T-helper 2 cell (primary cell): ENCODE measurements around the gene PLVAP.

ENCODE experiments used
- DNase-seq, 5 experiments: peaks; one replicate each; pipeline versions ENCODE4 v3.0.0 to v3.0.0-alpha.2; 2012 to 2022

The PLVAP gene

DNA sequence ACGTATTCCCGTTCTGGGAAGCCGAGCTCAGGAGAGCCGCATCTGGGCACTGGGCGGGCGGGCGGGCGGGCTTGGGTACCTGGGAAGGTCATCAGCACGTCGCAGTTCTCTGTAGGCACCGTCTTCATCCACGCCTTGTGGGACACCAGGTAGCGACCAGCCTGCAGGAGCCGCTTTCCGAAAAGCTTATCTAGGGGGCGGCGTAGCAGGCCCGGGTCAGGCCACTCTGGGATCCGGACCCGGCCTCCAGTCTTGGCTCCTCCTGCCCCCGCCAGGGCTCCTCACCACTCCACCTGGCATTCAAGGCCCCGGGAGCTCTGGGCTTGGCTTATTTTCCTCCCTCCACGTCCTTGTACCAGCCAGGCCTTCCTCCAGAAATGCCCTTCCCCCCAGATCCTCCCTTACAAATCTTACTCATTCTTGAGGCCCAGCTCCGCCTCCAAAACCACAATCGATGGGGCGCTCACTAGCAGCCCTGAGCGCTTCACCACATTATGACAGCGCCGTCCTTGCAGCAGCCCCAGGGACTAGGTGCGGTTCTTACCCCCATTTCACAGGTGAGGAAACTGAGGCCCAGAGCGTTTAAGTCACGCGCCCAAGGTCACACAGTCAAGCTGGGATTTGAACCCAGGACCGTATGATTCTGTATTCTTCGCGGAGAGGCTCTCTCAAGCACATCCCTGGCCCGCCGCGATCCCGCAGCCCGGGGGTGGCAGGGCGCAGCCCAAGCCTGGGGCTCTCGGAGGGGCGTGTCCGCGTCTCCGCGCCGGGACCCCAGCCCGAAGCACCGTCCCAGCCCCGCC is 43.3 kb downstream of the PLVAP start:
- DNase-seq, result peak in 4 of 5 experiments; percentile 41 to 95 (median 64)

DNA sequence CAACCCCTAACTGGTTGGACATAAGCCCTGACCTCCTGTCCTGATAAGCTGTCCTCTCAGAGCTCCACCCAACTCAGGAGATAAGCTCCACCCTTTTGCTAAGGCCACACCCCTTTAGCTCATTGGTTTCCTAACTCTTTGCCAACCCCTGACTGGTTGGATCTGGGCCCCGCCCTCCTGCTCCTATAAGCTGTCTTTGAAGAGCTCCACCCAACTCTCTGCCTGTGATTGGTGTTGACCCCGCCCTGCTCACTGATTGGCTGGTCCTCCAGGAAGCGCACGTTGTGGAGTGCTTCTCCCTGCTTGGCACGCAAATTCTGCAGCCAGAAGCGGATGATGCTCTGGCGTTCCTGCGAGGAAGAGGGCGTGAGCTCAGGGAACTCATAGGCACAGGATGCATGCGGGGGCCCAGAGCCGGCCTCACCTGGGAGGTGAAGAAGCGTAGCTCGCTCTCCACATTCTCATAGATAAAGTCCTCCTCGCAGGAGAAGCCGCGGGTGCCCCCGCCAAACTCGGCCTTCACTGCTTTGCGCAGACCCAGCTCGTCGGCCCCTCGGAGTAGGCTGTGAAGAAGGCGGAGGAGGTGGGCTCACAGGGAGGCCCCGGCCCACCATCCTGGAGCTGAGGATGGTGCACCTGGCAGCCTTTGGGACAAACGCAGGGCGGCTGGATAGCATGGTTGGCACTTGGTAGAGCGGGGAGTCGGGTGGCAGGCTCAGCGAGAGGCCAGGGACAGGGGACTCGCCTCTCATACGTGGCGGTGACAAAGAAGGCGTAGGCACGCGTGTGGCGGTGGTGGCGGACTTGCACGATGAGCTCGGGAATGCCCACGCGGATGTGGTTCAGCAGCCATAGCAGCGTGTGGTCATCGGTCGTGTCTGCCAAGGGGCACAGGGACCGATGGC is 44.2 kb downstream of the PLVAP start:
- DNase-seq, result peak in 3 of 5 experiments; percentile 15 to 82 (median 24)

DNA sequence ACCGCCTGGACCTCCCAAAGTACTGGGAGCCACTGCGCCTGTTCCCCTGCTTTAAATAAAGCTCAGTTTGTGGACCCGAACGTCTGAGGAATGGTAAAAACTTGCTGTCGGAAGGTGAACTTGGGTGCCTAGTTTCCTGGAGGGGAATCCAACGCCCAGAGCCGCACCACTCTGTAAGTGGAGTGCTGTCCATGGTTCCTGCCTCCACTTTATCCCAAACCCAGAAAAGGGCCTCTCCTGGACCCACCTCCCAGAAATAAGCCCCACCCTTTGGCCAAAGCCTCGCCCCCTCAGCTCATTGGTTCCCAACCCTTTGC is 44.8 kb downstream of the PLVAP start:
- DNase-seq, result no peak

DNA sequence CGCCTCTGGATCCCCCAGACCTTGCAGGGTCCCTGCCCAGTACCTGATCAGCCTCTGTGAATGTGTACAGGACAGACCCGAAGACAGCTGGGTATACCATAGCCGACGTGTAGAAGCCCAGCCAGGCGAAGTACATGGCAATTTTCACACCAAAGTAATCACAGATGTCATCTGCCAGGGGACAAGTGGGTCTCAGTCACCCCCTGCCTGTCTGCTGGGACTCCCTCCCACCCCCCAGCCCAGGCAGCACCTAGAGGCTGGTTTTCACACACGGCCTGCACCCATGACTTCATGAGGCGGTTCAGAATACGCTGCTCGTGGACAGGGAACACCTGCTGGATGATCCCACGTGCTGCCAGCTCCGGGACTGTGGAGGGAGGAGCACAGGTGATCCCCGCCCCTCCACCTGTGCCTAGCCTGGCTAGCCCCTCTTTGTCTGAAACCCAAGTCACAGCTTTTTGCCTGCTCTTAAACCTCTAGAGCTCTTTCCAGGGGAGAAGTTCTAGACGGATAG is 46.0 kb downstream of the PLVAP start:
- no peak for DNase-seq

DNA sequence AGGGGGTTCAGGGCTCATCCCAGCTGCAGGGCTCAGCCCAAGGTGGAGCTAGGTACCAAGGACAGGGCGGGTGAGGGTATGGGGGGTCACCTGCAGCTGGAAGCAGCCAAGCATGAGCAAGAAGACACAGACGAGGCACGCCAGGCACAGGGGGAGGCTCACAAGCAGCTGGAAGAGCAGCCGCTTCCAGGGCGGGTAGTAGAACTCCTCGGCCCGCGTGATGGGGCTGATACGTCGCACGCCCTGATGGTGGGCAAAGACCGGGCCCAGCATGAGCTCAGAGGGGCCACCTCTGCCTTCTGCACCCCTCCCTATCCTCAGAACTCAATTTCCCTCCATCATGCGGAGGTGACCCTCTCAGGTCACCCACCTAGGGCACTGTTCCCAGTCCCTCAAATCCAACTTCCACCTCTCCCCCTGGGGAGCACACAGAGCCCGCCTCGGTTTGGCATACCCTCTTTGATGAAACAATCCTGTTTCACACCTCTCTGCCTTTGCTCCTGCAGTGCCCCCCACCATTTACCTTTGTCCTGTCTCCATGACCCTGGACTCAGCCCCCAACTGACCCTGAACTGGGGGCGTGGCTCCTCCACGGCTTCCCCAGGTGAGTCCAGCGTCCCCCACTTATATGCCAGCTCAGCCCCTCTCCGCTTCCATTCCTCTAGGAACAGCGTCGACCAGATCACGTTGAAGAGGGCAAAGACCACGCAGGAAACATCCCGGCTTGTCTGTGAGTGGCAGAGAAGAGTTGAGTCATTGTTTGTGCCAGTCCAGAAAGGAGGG is 46.7 kb downstream of the PLVAP start:
- no peak for DNase-seq

DNA sequence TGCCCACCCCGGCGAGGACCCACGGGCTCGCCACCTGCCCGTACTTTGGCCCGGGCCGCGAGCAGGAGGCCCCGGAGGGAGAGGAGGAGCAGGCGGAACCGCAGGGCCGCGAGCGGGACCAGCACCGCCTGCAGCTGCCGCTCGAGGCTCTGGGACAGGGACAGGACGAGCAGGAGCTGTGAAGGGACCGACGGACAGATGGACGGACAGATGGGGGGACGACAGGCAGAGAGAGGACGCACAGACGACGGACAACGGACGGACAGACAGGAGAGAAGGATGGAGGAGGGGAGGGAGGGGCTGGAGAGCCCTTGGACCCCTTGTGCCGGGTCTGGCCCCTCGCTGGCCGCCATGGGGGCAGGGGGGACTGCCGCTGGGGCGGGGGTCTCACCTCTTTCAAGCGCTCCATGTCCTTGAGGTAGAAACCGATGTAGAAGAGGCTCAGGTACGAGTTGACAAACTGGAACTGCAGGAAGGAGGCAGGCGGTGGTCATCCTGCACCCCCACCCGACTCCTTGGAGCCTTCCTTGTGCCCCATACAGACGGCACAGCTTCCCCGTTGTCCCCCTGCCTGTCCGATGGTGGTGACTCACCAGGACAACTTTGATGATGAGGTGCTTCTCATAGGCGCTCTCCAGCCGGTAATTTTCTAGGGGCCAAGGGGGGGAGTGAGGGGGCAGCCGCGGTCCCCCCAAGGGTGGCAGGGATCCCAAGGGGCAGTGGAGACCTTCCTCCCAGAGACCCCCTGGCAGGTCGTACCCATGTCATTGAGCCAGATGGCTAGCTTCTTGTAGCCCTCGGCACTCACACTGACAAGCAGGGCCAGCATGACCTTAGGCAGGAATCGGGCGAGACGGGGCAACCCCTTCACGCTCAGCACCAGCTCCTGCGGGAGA is 47.5 kb downstream of the PLVAP start:
- no peak for DNase-seq

DNA sequence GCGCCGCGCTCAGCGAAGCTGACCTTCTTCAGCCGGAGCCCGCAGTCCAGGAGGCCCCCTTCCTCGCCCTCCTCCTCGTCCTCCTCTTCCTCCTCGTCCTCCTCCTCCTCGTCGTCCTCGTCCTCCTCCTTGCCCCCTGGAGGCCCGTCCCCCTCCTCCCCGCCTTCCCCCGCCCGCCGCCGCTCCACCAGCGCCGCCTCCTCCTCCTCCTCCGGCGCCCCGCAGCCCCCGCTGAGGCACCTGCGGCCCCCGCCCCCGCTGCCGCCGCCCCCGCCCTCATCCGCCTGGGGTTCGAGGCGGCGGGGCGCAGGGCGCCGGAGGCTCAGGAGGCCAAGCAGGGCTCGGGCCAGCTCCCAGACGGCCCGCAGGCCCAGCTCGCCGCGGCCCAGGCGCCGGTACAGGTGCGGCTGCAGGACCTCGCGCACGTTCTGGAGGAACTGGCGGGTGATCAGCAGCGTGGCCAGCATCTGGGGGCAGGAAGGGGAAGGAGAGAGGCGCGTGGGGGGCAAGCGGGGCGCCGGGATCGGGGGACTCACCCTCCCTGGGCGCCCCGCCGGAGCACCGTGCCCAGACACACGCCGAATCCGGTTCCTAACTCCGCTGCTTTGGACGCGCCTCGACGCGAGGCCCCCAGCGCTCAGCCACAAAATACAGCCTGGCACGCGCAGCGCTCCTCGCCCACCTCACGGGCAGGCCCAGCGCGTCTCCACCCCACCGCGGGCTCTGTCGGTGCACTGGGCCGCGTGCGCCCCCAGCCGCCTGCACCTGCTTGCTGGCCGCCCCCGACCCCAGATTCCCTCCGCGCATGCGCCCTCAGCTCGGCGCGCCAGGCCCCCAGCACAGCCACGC is 48.4 kb downstream of the PLVAP start:
- peak in 3 of 5 experiments; percentile 21 to 43 (median 40) for DNase-seq

DNA sequence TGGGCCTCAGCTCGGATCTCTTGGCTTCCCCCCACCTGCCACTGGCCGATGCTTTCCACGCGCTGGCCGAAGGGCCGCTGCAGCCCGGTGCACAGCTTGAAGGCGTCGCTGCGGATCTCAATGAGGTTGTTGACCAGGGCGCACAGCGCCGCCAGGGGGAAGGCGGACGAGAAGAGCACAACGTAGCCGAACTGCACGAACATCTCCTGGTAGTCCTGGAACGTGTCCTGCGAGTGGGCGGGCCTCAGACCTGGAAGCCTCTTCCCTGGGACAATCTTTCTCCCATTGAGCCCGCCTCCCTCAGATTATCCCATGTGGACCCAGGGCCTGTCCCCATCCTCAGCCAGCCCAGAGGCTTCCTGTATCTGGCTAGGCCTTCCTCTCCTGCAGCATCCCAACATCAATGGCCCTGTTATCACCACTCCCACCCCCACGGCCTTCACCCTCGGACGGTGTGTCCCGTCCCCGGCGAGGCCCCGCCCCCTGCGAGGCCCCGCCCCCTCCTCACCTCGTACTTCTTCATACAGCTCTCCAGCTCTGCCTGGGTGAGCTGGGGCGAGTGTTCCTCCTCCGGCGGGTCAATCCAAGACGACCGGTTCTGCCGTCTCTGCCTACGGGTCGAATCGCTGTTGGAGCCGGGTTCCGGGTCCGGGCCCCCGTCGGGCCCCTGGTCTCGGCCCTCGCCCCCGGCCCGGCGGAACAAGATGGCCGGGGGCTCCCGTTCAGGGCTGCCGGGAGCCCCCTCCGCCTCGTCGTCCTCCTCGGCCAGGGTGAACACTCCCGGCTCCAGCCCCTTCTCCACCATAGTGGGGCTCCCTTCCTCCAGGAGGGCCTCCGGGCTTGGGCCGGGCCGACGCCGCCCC is 49.3 kb downstream of the PLVAP start:
- peak; percentile 36 to 64 (median 43) for DNase-seq

DNA sequence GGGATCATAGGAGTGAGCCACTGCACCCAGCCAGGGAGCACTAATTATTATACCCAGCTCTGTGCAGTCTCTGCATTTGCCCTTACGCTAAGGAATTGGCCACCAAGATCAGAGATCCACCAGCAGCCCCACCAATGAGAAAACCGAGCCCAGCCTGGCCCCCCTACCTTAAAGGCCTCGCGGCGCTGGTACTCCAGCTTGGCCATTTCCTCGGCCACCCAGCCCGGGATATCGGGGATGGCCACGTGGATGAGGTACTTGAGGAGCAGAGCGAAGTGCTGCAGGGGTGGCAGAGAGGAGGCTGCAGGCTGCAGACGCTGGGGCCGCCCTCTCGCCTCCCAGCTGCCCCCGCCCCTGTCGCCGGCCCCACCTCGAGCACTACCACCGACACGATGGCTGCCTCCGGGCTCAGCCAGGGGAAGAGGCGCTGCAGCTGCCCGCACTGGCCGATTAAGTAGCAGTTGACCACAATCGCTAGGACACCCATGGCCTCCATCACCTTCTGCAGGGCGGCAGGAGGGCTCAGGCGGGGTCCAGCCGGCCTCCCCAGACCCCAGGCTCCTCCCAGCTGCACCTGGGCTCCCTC is 50.0 kb downstream of the PLVAP start:
- no peak for DNase-seq

DNA sequence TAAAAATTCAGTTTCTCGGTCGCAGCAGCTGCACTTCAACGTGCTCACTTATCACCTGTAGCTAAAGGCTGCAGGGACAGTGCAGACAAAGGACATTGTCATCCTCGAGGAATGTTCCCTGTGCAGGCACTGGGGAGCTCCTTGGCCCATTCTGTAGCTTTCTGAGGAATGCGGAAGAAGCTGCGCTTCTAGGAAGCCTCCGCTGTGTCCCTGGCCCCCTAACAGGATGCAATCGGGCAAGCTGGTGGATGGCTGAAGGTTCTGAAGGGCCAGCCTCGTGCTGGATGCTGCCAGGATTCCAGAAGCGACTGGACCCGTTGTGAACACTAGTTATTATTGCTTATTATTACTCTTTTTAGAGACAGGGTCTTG is 50.6 kb downstream of the PLVAP start:
- no peak for DNase-seq

DNA sequence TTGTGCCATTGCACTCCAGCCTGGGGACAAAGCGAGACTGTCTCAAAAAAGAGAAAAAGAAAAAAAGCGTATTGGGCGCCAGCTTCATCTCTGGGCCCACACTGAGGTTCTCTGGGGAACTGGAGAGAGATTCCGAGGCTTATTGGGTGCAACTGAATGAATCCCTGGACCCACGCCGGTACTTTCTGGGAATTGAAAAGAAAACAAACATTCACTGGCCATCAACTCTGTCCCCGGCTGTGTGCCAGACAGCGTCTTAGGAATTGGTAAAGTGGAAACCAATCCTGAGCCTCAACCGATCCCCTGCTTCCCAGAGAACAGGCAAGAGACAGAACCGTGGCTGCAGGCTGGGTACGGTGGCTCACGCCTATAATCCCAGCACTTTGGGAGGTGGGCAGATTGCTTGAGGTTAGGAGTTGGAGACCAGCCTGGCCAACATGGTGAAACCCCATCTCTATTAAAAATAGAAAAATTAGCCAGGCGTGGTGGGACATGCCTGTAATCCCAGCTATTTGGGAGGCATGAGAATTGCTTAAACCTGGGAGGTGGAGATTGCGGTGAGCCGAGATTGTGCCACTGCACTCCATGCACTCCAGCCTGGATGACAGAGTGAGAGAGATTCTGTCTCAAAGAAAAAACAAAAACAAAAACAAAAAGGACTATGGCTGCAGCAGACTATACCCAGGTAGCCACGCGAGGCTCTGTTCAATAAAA is 51.1 kb downstream of the PLVAP start:
- no peak for DNase-seq

DNA sequence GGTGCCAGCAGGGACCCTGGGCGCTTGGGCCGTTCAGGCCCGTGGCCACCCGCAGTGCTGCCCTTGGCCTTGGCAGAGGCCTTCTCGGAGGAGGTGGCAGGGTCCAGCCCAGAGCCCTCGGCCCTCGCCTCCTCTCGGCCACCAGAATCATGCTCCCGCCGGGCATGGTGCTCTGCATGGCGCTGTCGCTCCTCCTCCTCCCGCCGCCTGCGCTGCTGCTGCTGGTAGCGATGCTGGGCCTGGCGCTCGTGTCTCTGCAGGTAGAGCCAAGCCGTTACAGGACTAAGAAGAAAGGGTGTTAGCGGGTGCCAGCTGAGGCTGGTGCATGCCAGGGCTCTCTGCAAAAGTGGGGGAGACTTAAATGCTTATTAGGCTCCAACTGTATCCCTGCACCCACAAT is 52.0 kb downstream of the PLVAP start:
- DNase-seq, result no peak

DNA sequence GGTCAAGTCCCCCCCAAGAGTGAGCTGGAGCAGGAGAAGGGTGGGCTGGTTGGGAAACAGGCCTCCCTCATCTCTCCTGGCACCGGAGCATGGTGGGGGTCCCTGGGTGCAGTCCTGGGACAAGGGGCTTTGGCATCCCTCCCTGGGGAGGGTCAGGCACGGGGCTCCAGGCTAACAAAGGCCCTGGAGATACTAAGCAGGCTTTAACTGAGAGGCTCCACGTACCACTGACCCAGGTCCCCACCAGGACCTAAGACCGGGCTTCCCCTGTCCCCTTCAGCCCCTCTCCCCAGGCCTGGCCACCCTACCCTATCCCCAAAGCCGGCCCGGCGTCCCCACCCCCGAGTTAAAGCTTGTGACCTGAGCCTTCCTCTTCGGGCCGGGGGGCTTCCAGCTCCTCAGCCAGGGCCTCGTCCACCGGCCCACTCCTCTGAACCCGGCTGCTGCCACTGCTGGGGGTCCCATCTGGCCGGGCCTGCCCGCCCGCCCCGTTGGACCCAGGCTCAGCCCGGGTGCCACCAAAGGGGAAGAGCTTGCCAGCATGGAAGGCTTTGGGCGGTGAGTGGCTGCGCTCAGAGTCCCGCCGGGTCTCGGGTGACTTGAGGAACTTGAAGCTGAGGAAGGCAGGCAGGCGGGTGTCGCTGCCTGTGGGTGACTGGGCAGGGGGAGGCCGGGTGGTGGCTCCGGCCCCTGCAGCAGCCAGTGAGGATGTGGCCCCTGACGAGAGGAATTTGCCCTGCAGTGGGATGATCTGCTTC is 52.6 kb downstream of the PLVAP start:
- DNase-seq, result no peak

DNA sequence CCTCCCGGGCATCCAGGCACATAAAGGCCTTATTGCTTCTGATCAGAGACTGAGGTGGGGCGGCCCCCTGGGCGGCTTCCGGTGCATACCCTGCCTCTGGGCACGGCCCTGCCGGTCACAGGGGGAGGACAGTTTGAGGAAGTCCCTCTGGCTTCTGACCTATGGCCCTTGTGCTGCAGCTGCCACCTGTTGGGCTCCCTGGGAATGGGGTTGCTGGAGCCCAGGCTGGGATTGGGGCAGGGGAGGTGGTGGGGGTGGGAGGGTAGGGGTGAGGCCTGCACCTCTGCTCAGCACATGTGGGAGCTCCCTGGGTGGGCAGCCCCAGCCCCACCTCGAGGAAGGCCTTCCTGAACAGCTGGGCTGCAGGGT is 53.2 kb downstream of the PLVAP start:
- no peak for DNase-seq

DNA sequence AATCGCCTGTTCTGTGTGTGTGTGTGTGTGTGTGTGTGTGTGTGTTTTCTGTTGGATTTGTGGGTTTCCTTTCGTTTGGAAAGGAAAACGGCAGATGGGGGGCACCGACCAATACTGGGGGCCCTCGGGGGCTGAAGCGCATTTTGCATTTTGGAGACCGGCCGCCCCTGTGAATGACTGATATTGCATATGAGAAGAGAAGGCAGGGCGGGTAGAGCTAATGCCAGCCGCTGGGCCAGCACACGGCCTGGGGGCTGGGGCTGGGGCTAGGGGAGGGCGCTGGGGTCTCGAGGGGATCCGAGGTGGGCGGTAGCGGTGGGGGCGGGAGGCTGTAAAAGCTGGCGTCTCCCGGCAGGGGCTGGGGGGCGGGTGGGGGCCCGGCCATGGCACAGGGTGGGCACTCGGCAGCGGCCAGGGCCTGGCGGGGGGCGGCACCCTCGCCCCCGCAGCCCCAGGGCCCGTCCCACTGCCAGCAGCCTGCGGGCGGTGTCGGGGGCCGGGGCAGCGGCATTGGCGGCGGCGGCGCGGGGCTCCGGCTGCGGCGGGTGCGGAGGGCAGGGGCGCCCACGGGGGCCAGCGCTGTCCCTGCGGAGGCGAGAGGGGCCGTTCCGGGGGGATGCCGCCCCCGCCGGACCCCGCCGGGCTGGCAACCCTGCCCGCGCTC is 53.7 kb downstream of the PLVAP start:
- no peak for DNase-seq

DNA sequence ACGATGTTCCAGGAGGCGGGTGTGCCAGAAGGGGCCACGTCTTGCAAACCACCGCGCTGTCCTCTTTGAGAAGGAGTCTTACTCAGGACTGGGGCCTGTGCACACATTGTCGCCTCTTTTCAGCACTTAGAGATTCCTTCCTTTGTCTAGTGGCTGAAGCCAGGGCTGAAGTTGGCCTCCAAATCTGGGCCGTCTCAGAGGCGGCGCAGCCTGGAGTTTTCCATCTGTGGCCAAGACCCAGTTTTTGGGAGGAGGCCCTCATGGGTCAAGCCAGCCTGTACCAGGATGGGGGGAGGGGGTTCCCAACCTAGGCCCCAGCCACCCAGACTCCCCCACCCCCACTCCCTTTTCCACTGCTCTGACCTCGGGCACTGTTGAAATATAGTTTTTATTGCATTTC is 54.3 kb downstream of the PLVAP start:
- no peak for DNase-seq

DNA sequence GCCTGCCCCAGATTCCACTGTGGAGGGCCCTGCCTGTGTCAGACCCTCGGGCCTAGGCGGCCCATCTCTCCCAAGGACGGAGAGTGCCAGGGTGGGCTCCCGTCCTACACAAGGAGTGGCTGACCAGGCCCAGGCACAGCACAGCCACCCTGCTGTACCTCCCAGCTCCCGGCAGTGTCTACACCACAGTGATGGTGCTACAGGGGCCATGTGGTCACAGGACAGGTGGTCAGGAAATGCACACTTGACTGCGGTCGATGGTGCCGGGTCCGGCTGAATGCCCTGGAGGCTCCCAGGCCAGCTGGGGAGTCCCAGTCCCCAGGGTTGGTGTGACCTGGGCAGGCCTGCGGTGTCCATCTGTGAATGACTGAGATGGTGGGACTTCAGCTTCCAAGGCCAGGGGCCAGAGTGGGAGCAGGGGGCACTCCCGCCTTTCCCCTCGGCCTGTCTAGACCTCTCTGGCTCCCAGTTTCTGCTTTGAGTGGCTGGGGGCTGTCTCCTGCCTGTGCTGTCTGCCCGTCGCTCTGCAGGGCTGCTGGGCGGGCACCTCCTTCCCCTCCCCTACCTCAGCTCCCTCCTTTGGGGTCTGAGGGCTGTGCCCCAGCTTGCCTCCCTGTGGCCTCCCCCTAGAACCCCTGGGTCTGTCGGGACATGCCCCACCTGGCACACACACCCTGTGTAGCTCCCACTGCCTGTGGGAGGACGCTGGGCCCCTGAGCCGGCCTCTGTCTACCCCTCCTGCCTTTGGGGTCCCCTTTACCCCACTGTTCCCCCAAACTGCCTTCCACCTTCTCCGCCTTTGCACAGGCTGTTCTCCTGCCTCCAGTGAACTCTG is 55.3 kb downstream of the PLVAP start:
- no peak for DNase-seq
